ENCODE results near the gene ARHGAP32. TPM values are rescaled to one million over a fixed set of nuclear protein-coding genes. Genes with fewer than 3 reads are reported as not detected.
A peak's percentile ranks its signal among the peaks of the same experiment; 100 is the strongest.
"Not testable (repeated sequence)": the region's sequence is repeated elsewhere in the genome, so short reads cannot be mapped to it uniquely, and the experiment has no call there.

Gene ARHGAP32
- total RNA-seq, 1 donor from 2014 or later = 57.2 TPM

DNA sequence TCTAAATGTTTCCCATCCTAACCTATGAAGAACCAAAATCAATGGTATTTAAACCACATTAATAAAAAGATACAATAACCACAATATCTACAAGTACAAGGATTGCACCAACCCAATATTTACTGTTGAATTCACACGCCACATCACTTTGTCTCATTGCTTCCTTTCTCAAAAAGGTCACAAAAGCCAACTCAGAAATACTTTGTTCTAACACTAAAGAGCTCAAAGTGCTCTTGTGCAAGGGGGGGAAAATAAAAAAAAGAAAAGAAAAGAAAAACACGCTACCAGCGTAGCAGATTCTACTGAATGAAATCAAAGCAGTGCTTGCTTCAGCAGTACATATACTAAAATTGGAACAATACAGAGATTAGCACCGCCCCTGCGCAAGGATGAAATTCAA is 10.5 kb upstream of the ARHGAP32 start:
- ATAC-seq = no peak

DNA sequence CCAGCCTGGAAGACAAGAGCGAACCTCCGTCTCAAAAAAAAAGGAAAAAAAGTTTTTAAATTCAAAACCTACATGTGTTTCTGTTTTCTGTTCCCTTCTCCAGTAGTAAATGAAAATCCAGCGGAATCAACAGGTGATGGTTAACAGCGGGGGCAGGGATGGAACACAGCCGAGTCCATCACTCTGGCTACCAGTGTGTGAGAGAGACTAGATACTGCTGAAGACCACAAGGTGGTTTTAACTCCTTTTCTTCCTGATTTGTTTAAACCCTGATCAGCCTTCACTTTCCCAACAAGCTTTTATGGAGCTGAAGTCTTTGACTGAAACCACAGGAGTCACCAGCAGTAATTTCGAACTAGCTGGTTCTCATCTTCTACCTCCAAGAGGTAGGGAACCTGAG is 3.6 kb upstream of the ARHGAP32 start:
- no peak for ATAC-seq

GRCh38 chr11:129191649-129192048 is 476 bp downstream of the ARHGAP32 start:
- peak; percentile 89 for ATAC-seq

DNA sequence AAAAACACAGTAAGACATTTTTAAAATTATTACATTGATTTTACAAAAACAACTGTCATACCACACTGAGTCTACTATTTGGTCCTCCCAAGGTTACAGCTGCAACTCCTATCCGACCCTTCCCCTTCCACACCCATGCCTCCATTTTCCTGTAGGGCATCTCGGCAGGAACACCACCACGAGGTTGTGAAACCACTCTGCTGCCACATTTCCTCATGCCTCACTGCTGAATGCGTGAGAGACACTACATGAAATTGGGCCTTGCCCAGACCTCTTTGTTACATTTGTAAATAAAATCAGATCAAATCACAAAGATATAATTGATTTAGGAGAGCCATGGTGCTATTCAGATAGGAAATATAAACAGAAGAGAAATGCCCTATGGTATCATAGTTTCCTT is 2.0 kb downstream of the ARHGAP32 start:
- peak; percentile 41 for ATAC-seq

GRCh38 chr11:129189646-129190045 is 2.5 kb downstream of the ARHGAP32 start:
- ATAC-seq = peak; percentile 53

- not testable (repeated sequence) for ATAC-seq
These were observed 7.0 kb downstream of the ARHGAP32 start for GRCh38 chr11:129185082-129185481.

DNA sequence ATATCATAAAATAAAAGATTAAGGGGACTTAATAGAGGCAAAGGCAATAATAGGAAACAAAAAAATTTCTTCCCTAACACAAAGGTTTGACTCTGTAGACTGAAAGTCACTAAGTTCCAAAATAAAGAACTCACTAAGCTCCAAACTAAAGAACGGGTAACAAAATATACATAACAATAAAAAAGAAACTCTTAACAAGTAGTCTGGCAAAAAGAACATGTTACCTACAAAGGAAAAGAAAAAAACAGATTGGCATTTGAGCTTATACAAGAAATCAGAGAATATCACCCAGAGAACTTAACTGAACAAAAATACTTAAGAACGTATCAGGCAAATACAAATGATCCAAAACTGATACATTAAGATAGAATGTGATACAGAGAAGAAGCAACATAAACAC is 7.5 kb downstream of the ARHGAP32 start:
- no peak for ATAC-seq

GRCh38 chr11:129167315-129167714 is 24.8 kb downstream of the ARHGAP32 start:
- ATAC-seq = no peak

- no peak for ATAC-seq
These were observed 28.4 kb downstream of the ARHGAP32 start for GRCh38 chr11:129163714-129164164.

- ATAC-seq = not testable (repeated sequence)
These were observed 35.0 kb downstream of the ARHGAP32 start for GRCh38 chr11:129157080-129157479.

GRCh38 chr11:129155745-129156144 is 36.4 kb downstream of the ARHGAP32 start:
- ATAC-seq = no peak

DNA sequence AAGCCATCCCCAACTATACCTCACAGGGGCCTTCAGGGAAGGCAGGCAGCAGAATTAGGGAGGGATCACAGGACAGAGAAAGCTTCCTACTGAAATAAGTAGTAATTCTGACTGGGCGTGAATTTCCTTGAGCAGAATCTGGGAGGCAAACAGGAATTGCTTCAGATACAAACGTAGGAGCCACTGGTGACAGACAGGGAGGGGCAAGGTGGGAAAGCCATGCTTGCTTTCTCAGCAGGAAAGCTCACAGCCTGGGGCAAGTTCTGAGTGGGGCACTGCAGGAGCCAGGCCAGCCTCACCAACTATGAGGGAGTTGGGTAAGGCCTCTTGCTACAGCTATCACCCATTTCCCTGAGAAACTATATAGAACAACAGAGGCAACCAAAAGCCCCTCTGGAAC is 43.6 kb downstream of the ARHGAP32 start:
- ATAC-seq = peak; percentile 92

DNA sequence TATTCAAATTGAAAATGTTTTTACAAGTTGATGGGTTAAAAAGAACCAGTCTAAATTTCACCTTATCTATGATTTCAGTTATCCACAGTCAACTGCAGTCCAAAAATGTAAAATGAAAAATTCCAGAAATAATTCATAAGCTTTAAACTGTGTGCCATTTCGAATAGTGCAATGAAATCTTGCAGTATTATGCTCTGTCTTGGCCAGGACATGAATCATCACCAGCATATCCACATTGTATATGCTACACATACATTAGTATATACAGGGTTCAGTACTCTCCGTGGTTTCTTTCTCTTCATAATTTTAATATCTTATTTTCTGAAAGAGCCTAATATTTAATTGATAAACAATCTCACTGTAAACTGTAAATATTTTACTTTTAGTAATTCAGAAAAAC is 45.9 kb downstream of the ARHGAP32 start:
- no peak for ATAC-seq

- no peak for ATAC-seq
These were observed 46.8 kb downstream of the ARHGAP32 start for GRCh38 chr11:129145276-129145675.

- no peak for ATAC-seq
These were observed 47.9 kb downstream of the ARHGAP32 start for GRCh38 chr11:129144256-129144655.

DNA sequence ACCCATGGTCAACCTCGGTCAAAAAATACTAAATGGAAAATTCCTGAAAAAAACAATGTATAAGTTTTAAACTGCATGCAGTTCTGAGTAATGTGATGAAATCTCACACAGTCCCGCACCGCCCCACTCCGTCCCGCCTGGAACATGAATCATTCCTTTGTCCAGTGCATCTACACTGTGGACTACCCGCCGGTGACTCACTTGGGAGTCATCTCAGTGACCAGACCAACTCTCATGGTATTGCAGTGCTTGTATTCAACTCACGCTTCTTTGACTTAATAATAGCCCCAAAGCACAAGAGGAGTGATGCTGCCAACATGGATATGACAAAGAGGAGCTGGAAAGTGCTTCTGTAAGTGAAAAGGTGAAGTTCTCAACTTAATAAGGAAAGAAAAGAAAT is 48.8 kb downstream of the ARHGAP32 start:
- peak; percentile 100 for ATAC-seq

DNA sequence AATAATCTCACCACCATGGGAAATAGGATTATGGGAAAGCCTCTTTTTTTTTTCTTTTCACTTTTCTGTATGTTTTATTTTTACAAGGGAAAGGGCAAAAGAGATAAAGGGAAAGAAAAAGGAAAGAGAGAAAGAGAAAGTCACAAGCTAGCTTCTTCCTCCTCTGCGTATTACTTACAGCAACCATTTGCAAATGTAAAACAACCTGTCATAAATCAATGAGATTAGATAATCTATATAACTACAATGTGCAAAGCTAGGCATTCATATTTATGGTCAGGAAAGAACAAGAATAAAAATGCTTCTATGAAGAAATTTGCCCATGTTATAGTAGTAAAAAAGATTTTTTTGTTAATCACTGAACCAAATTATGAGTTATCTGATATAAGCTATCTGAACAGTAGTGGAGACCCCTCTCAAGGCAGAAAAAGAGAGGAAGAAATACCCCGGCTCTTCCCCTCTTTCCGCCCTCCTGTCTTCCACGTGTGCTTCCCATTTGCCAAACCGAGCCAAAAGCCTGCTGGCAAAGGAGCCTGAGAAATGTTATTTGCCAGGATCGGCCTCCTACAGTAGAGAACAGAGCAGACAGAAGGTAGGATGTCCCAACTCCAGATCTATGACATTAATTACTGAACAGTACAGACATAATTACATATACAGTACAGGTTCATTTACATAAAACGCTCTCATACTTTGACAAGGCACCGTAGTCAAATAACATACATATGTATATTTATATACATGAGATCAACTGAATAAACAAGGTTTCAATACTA is 50.2 kb downstream of the ARHGAP32 start:
- ATAC-seq = no peak

DNA sequence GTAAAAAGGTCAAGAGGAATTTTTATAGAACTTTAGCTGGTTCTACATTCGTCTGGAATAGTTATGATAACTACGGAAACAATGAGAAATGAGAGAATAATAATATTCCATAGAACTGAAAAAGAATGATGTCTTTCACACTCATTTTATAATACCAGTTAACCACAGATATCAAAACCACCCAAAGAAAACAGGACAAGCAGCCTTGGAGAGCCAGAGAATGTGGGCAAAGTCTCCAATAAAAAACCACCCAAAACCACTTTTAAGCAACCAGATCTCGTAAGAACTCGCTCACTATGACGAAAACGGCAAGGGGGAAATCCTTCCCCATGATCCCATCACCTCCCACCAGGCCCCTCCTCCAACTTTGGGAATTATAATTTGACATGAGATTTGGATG is 60.8 kb downstream of the ARHGAP32 start:
- no peak for ATAC-seq

DNA sequence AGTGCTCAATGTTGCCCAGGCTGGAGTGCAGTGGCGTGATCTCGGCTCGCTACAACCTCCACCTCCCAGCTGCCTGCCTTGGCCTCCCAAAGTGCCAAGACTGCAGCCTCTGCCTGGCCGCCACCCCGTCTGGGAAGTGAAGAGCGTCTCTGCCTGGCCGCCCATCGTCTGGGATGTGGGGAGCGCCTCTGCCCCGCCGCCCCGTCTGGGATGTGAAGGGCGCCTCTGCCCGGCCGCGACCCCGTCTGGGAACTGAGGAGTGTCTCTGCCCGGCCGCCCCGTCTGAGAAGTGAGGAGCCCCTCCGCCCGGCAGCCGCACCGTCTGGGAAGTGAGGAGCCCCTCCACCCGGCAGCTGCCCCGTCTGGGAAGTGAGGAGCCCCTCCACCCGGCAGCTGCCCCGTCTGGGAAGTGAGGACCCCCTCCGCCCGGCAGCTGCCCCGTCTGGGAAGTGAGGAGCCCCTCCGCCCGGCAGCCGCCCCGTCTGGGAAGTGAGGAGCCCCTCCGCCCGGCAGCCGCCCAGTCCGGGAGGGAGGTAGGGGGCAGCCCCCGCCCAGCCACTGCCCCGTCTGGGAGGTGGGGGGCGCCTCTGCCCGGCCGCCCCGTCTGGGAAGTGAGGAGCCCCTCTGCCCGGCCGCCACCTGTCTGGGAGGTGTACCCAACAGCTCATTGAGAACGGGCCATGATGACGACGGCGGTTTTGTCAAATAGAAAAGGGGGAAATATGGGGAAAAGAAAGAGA is 63.1 kb downstream of the ARHGAP32 start:
- not testable (repeated sequence) for ATAC-seq

DNA sequence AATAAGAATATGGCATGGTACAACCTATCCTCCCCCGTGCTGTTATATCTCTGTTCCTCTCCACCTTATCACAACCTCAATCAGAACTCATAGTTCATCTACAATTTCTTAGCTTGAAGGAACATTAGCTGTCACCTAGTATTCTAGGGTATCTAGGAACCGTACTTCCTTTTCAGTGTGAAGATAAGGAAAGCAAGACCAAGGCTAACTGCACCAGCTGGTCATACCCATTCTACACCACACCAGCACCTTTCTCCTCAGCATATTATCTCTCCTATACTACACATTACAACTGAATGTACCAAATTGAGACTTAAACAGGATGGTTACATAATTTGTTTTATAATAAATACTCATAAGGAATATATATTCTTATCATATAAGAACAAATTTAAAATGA is 73.1 kb downstream of the ARHGAP32 start:
- no peak for ATAC-seq

DNA sequence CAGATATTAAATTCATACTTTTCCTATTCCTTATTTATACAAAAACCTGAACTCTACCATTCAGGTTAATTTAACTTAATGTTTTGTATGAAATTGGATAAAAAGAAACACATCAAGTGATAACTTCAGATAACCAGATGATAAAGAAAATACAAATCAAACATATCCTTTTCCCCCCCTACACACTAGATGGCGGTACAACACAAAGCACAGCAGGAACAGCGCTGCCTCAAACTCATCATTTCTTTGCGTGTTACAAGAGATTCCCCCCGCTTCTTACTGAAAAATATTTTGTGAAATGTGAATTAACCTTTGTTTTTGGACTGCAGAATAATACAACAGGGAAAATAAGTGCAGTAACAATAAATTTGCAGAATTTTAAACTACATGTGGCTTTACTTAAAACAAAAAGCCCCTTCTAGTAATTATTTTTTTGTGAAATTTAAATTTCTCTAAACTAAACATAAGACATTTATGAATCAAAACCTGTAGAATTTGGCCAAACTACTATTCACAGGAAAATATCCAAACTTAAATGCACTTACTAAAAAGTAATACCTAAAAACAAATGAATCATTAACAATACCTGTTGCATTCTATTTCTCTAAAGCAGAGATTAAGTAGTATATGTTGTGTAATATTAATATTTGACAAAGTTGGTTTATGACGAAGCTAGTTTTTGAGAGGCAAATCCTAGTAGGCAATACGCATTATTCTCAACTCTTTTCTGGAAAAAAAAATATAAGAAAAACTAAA is 74.4 kb downstream of the ARHGAP32 start:
- ATAC-seq = peak; percentile 69

GRCh38 chr11:129115652-129116586 is 76.2 kb downstream of the ARHGAP32 start:
- ATAC-seq = peak; percentile 55
